ENCODE results near the gene COBL. TPM values are rescaled to one million over a fixed set of nuclear protein-coding genes. Genes with fewer than 3 reads are reported as not detected.
A peak's percentile ranks its signal among the peaks of the same experiment; 100 is the strongest.

COBL gene
- total and polyA plus RNA-seq, 10 of the 15 experiments (the other 5 are each of a cell fraction or from before 2014, with no cell fraction given), result 0.21 TPM; not detected in 9

- Histone ChIP-seq H3K27ac (ENCODE audit: control insufficient read depth, insufficient read depth) (no peak overlapping the region), H3K36me3 (ENCODE audit: control insufficient read depth in 2 of 2, insufficient read depth in 2 of 2, low read length in 1 of 2) (no peaks in the 10 kb centered on the region), H3K9me3 (replicated peaks; ENCODE audit: control insufficient read depth, insufficient read depth, low read length) (no peaks in the 10 kb centered on the region), H3K79me2 (ENCODE audit: control insufficient read depth, insufficient read depth, low read length) (no peaks in the 10 kb centered on the region), H2AFZ (ENCODE audit: control insufficient read depth, low read depth, low read length) (no peak overlapping the region), H4K20me1 (ENCODE audit: control insufficient read depth, insufficient read depth) (no peaks in the 10 kb centered on the region), H3K4me2 (ENCODE audit: control insufficient read depth, insufficient read depth) (no peak overlapping the region), H3K4me1 (ENCODE audit: control insufficient read depth, insufficient read depth, low read length) (no peaks in the 10 kb centered on the region), H3K9ac (ENCODE audit: control insufficient read depth, insufficient read depth, low read length) (no peak overlapping the region), H3K4me3 (no peak overlapping the region), H3K27me3 (replicated peaks in 1 of 2; ENCODE audit: control insufficient read depth in 2 of 2, insufficient read depth in 2 of 2, low read length in 1 of 2) (peaks cover 0 to 1% of the 10 kb centered on the region in 2 experiments; a peak in 2 of 4 replicates)
- SMC1A ChIA-PET (ENCODE audit: uncharacterized antibody, unreplicated experiment), result interaction anchor here (0.7 to 1.9 kb wide), 17 partner anchors 9 to 1072 kb away, joined by 3 to 15 read pairs (median 3); partner anchors contain the start of gene ZPBP
- intact Hi-C loops (cut with micrococcal nuclease; ENCODE audit: unreplicated experiment) (loop anchor here (1.0 to 2.0 kb wide), 3 partner anchors 465 to 1068 kb away; partner anchors contain the start of gene ZPBP), in situ Hi-C loops (cut with MboI) (loop anchor here (10.0 kb wide), 2 partner anchors 204 to 1066 kb away; partner anchors contain the start of gene ZPBP)
- no TSS peak for BruUV-seq (replicated peaks)
- peak; percentile 44 for FAIRE-seq
- 13% methylated on average over 9 of the region's 9 CpGs for WGBS (ENCODE audit: insufficient coverage, insufficient replicate concordance, low lambda C conversion rate, missing lambda C conversion rate)
- CTCF ChIA-PET, result interaction anchor here (0.7 to 6.4 kb wide), 49 partner anchors 9 to 1069 kb away, joined by 3 to 84 read pairs (median 4); partner anchors contain the start of gene IKZF1
- peak; percentile 81 for ATAC-seq
- POLR2A ChIA-PET, result no interaction called here
- RAD21 ChIA-PET (ENCODE audit: unreplicated experiment), result interaction anchor here (0.7 to 3.6 kb wide), 8 partner anchors 21 to 1067 kb away, joined by 3 to 71 read pairs (median 4); partner anchors contain the start of gene ZPBP
- DNase-seq (ENCODE audit: low read depth, low spot score), result no peak
- no peak for TF ChIP-seq CHD4 (IDR thresholded peaks at IDR 0.05)
- no peak for TF ChIP-seq IKZF2 (IDR thresholded peaks at IDR 0.05)
- TF ChIP-seq ZBTB33 (IDR thresholded peaks at IDR 0.05), result no peak
- peak; percentile 74 for TF ChIP-seq SMC3 (IDR thresholded peaks at IDR 0.05; ENCODE audit: borderline replicate concordance, low read length)
- TF ChIP-seq HDGF (IDR thresholded peaks at IDR 0.05), result no peak
- no peak for TF ChIP-seq BHLHE40 (IDR thresholded peaks at IDR 0.05; ENCODE audit: borderline replicate concordance in 1 of 2, low read depth in 2 of 2, low read length in 1 of 2)
- no peak for TF ChIP-seq RELA (IDR thresholded peaks at IDR 0.05; ENCODE audit: borderline replicate concordance, partially characterized antibody)
- no peak for TF ChIP-seq ZNF274 (IDR thresholded peaks at IDR 0.05; ENCODE audit: insufficient read depth, insufficient read length)
- no peak for TF ChIP-seq NR2C1 (IDR thresholded peaks at IDR 0.05)
- TF ChIP-seq E2F4 (IDR thresholded peaks at IDR 0.05; ENCODE audit: low read depth, low read length), result no peak
- TF ChIP-seq MEF2B (IDR thresholded peaks at IDR 0.05; ENCODE audit: partially characterized antibody, poor library complexity, severe bottlenecking), result no peak
- no peak for TF ChIP-seq MAX (IDR thresholded peaks at IDR 0.05; ENCODE audit: low read depth, low read length)
- TF ChIP-seq POU2F2 (IDR thresholded peaks at IDR 0.05; ENCODE audit: borderline replicate concordance, low read depth, low read length), result 0 out of 3 replicates have a peak, but pooled peaks have one; percentile 15
- TF ChIP-seq USF2 (IDR thresholded peaks at IDR 0.05; ENCODE audit: borderline replicate concordance, low read depth, low read length), result no peak
- TF ChIP-seq CTCF (IDR thresholded peaks at IDR 0.05 in 2 of 3, conservative IDR thresholded peaks at IDR 0.05 in 1 of 3; ENCODE audit: control insufficient read depth in 2 of 3, extremely low read depth in 1 of 3, insufficient read depth in 1 of 3, low read depth in 3 of 3, low read length in 3 of 3), result peak; percentile 84 to 94 (median 88); a peak in 5 of 6 replicates
Measured at GRCh38 chr7:51160990-51161615, 155.5 kb downstream of the COBL start.

Measured in GM12878 (cell line).